Activated naive CD8-positive, alpha-beta T cell (primary cell): ENCODE measurements around the gene TM9SF4.

Source experiments
- H3K27ac Mint-ChIP-seq: one replicate; pipeline ENCODE4 v1.8.0; 2021; ENCODE audit warnings: mixed read lengths
- H3K27me3 Mint-ChIP-seq: one replicate; pipeline ENCODE4 v1.8.0; 2021; ENCODE audit warnings: mixed read lengths
- H3K36me3 Mint-ChIP-seq: one replicate; pipeline ENCODE4 v1.8.0; 2021; ENCODE audit warnings: mixed read lengths
- H3K4me1 Mint-ChIP-seq: one replicate; pipeline ENCODE4 v1.8.0; 2021; ENCODE audit warnings: low read depth, mixed read lengths
- H3K4me3 Mint-ChIP-seq: one replicate; pipeline ENCODE4 v1.8.0; 2021; ENCODE audit warnings: mild to moderate bottlenecking, mixed read lengths
- H3K9me3 Mint-ChIP-seq: one replicate; pipeline ENCODE4 v1.8.0; 2021; ENCODE audit warnings: low read depth, mixed read lengths

The TM9SF4 gene

DNA sequence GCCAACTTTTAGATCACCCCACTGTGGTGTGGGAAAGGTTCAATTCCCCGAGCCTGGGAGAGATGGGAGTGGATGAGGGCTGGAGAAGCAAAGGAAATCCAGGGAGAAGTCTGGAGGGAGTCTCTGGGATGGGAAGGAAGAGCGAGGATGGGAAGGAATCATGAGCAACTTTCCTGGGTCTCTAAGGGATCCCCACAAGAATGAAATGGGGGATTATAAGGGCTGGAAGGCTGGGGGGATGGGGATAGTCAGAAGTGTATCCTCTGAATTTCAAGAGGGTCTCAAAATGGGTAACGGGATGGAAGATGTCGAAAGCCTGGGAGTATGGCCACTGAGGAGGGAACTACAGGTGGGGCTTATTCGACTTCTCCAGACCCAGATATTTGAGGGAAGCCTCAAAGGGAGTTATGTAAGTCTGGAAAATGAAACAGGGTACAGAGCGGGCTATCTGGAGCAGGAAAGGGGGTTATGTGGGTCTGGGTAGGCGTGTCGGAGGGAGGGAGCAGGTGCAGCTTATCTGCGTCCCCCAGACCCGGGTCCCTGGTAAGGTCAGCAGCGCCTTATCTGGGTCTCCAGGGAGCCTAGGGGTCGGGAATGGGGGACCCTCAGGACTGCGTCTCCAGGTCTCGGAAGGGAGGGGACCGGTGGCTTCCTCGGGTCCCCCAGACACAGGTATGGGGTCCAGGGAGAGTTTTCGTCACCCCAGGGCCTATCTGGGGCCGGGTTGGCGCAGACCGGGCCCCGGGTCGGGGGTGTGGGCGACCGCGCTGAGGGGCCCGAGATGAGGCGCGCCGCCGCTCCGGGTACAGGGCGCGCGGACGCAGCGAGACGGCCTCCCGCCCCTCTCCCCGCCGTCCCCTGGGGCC, 97.5 kb downstream of the TM9SF4 start:
- H3K4me3 Mint-ChIP-seq: peak overlapping the region; percentile 99
- no peaks in the 10 kb centered on the region for H3K27me3 Mint-ChIP-seq
- H3K9me3 Mint-ChIP-seq: no peaks in the 10 kb centered on the region
- peaks cover 84% of the 10 kb centered on the region for H3K4me1 Mint-ChIP-seq
- peaks cover 37% of the 10 kb centered on the region for H3K36me3 Mint-ChIP-seq
- peak overlapping the region; percentile 97 for H3K27ac Mint-ChIP-seq

DNA sequence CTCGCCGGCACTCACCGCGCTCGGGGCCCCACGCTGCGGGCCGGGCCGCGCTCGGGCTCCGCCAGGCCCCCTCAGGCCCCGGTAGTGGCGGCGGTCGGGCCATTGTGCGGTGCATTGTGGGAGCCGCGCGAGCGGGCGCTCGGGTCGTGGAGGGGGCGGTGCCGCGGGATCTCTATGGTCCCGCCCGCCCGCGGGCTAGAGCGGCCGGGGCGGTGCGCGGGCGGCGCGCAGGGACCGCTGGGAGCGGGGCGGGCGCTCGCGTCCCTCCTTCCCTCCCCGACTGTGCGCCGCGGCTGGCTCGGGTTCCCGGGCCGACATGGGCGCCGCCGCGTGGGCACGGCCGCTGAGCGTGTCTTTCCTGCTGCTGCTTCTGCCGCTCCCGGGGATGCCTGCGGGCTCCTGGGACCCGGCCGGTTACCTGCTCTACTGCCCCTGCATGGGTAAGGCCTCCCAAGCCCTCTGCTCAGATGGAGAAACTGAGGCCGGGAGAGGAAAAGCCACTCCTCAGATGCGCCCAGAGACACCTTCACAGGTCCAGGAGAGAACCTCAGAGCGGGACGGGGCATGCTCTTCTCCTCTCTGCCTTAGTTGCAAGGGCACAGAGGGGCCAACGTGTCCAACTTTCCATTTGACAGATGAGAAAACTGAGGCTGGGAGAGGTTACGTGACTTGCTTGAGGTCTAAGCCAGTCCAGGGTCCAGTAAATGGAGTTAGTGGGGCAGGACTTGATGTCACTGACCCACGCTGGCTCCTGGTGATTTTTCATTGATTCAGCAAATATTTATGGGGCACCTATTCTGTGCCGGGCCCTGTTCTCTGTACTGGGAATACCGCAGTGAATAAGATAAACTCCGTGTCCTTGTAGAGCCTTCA, 98.3 kb downstream of the TM9SF4 start, which contains the start of the genes PLAGL2 and POFUT1:
Gene PLAGL2 (minus strand): TSS at position 118 of the 873 bp plus-strand sequence. CDS start 5,565 bp downstream, outside the sequence.
Gene POFUT1 (plus strand): TSS at position 255 of the 873 bp plus-strand sequence. CDS start 62 bp downstream, at position 317.
- Mint-ChIP-seq H3K4me3 (peak within 1 kb of the TSS; percentile 99), H3K4me1 (peaks cover 78% of the 10 kb centered on the region), H3K27me3 (no peaks in the 10 kb centered on the region), H3K9me3 (no peaks in the 10 kb centered on the region), H3K27ac (peak within 1 kb of the TSS; percentile 97), H3K36me3 (peaks cover 35% of the 10 kb centered on the region)

DNA sequence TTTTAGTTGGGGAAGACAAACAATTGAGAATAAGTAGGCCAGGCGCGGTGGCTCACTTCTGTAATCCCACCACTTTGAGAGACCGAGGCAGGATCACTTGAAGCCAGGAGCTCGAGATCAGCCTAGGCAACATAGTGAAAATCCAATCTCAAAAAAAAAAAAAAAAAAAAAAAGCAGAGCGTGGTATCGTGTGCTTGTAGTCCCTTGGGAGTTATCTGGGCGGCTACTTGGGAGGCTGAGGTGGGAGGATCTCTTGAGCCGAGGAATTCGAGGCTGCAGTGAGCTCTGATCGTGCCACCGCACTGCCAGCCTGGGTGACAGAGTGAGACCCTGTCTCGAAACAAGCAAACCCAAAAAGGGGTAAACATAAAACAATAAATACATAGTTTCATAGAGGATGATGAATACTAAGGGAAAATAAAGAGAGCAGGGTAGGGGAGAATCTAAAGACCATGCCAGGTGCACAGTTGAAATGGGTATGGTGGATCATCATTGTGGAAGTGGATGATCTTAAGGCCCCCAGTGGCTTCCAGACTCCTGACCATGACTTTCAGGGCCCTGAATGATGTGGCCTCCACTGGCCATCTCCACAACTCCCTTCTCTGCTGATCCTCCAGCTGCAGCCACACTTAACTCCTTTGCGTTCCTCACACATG, 99.1 kb downstream of the TM9SF4 start:
- Mint-ChIP-seq H3K9me3 (no peaks in the 10 kb centered on the region), H3K27me3 (no peaks in the 10 kb centered on the region), H3K4me3 (peak overlapping the region; percentile 94), H3K36me3 (peaks cover 28% of the 10 kb centered on the region), H3K27ac (peak overlapping the region; percentile 94), H3K4me1 (peaks cover 70% of the 10 kb centered on the region)

DNA sequence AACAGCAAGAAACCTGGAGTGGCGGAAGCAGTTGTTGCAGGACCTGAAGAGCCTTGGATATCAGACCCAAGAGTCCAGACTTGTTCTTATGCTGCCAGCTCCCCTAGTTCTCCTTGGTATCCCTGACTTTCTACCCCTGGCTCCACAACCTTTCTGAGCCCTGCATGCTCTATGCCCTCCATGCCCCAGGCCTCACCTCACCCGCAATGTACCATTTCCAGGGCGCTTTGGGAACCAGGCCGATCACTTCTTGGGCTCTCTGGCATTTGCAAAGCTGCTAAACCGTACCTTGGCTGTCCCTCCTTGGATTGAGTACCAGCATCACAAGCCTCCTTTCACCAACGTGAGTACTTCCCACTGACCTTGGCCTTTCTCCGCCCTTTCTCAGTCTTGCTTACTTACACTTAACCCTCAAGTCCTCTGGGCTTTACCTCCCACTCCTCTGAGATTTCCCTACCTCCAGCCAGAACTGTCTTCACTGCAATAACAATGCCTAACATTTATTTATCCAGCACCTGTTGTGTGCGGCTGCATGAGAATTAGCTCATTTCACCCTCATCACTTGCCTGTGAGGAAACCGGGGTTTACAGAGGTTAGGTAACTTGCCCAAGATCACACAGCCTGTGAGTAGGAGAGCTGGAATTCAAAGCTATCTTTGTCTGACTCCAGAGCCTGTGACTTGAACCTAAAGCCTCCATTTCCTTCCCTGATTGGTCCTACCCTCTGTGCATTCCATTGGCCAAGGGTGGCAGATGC, 100.5 kb downstream of the TM9SF4 start:
- Mint-ChIP-seq H3K4me1 (peaks cover 60% of the 10 kb centered on the region), H3K36me3 (peaks cover 29% of the 10 kb centered on the region), H3K9me3 (no peaks in the 10 kb centered on the region), H3K27me3 (no peaks in the 10 kb centered on the region), H3K4me3 (peak overlapping the region; percentile 94), H3K27ac (peak overlapping the region; percentile 94)

DNA sequence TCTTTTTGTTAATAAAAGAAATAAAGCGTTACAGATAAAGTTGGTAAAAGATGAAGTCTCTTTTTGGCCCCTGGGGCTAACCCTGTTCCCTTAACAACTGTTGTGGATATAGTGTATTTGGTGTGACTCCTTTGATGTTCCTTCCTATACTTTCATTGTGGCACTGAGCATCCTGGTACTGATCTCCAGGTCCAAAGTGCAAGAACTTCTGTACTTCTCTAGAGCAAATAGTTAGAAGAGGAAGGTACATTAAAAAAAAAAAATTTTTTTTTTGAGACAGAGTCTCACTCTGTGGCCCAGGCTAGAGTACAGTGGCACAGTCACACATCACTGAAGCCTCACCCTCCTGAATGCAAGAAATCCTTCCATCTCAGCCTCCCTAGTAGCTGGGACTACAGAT, 104.4 kb downstream of the TM9SF4 start:
- no peak overlapping the region for H3K4me3 Mint-ChIP-seq
- no peaks in the 10 kb centered on the region for H3K9me3 Mint-ChIP-seq
- no peaks in the 10 kb centered on the region for H3K27me3 Mint-ChIP-seq
- peaks cover 24% of the 10 kb centered on the region for H3K36me3 Mint-ChIP-seq
- no peak overlapping the region for H3K27ac Mint-ChIP-seq
- H3K4me1 Mint-ChIP-seq: peaks cover 37% of the 10 kb centered on the region

DNA sequence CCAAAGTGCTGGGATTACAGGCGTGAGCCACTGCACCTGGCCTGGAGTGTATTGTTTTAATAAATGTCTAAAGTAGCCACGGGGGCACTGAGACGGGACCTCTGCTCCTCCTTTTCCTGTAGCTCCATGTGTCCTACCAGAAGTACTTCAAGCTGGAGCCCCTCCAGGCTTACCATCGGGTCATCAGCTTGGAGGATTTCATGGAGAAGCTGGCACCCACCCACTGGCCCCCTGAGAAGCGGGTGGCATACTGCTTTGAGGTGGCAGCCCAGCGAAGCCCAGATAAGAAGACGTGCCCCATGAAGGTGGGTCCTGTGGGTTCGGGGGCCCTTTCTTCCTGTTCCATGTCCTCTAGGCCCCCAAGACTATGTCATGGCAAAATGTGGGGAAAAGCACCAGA, 105.6 kb downstream of the TM9SF4 start:
- Mint-ChIP-seq H3K27ac (peak overlapping the region; percentile 34), H3K36me3 (peaks cover 22% of the 10 kb centered on the region), H3K4me3 (no peak overlapping the region), H3K27me3 (no peaks in the 10 kb centered on the region), H3K9me3 (no peaks in the 10 kb centered on the region), H3K4me1 (peaks cover 28% of the 10 kb centered on the region)

DNA sequence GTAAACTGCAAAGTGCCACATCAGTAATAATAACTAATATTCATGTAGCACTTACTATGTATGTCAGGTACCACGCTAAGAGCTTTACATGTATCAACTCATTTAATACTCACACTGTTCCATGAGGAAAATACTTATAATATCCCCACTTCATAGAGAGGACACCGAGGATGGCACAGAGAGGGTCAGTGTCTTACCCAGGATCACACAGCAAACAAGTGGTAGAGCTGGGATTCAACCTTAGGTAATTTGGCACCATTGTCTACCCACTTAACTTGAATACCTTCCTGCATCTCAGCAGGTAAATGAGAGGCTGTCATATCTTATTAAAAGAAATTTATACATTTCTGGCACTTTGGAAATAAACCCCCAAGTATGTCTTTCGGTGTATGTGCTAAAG, 106.2 kb downstream of the TM9SF4 start:
- Mint-ChIP-seq H3K4me1 (peaks cover 22% of the 10 kb centered on the region), H3K27me3 (no peaks in the 10 kb centered on the region), H3K9me3 (no peaks in the 10 kb centered on the region), H3K27ac (no peak overlapping the region), H3K36me3 (peaks cover 18% of the 10 kb centered on the region), H3K4me3 (no peak overlapping the region)

DNA sequence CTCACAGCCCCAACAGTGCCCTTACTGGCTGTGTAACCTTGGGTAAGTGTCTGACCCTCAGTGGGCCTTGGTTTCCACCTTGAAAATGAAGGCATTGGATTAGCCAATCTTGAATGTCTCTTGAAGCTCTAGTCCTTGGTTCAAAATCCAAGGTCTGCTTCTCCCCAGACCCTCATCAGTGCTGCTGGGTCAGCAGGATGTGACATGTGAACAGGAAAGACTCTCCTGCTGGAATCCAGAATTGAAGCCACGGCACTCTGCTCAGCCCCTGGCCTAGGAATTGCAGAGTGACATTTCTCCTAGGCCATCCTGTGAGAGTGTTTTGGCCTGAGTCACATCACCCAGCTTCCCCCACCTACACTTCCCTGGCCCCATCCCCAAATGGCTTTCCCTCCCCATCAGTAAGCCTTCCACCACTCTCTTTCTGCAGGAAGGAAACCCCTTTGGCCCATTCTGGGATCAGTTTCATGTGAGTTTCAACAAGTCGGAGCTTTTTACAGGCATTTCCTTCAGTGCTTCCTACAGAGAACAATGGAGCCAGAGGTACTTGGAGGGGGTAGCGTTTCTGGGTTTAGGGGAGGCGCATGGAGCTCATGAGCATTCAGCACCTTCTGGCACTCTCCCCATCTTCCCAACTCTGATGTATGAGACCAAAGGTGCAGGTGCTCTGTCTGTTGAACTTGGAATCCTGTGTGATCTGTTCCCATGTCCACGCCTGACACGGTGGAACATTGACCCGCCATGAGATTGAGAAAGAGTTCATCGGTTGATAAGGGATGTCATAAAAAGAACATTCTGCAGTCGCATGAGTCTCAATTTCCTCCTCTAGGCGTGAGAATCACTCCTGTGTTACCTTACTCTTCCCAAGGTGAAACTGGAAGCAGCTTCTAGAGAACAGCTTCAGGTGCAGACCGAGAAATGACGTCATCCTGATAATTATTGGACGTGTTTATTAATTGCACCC, 106.9 kb downstream of the TM9SF4 start:
- H3K4me3 Mint-ChIP-seq: no peak overlapping the region
- H3K36me3 Mint-ChIP-seq: peaks cover 19% of the 10 kb centered on the region
- peaks cover 17% of the 10 kb centered on the region for H3K4me1 Mint-ChIP-seq
- no peak overlapping the region for H3K27ac Mint-ChIP-seq
- H3K9me3 Mint-ChIP-seq: no peaks in the 10 kb centered on the region
- H3K27me3 Mint-ChIP-seq: no peaks in the 10 kb centered on the region
